HEK293 (cell line): Measurements from ENCODE around the gene C17orf67.

Experiments
- CTCF ChIP-seq: fragments of 450-650 bp; formaldehyde crosslinking; IDR thresholded peaks from 2 replicates; pipeline ENCODE4 v1.5.1; 2016; ENCODE audit warnings: missing biosample characterization, missing genetic modification characterization
- KLF10 ChIP-seq: fragments of 450-650 bp; IDR thresholded peaks from 2 replicates; pipeline ENCODE4 v1.5.1; 2018; ENCODE audit warnings: missing biosample characterization, mild to moderate bottlenecking, missing genetic modification characterization
- PATZ1 ChIP-seq: fragments of 450-650 bp; formaldehyde crosslinking; IDR thresholded peaks from 2 replicates; pipeline ENCODE4 v1.5.1; 2016; ENCODE audit warnings: missing biosample characterization, missing genetic modification characterization
- PBX3 ChIP-seq: sonication (generic); formaldehyde crosslinking; IDR thresholded peaks from 2 replicates; pipeline ENCODE4 v1.8.1; 2022; ENCODE audit warnings: mild to moderate bottlenecking, moderate library complexity, missing genetic modification reagents
- RBAK ChIP-seq: fragments of 450-650 bp; formaldehyde crosslinking; IDR thresholded peaks from 2 replicates; pipeline ENCODE4 v1.5.1; 2016; ENCODE audit warnings: missing biosample characterization, missing genetic modification characterization
- SETDB1 ChIP-seq: IDR thresholded peaks from one replicate; pipeline ENCODE4 v1.6.1; 2017; ENCODE audit warnings: mild to moderate bottlenecking, low read length, moderate library complexity, mixed read lengths; ENCODE audit not compliant: insufficient read length
- TCF7L2 ChIP-seq: IDR thresholded peaks from 2 replicates; pipeline ENCODE4 v1.6.1; 2011; ENCODE audit warnings: low read depth, mild to moderate bottlenecking, inconsistent platforms, low read length, moderate library complexity, borderline replicate concordance
- YY1 ChIP-seq: fragments of 450-650 bp; formaldehyde crosslinking; IDR thresholded peaks from 2 replicates; pipeline ENCODE4 v1.5.1; 2018; ENCODE audit warnings: missing biosample characterization, missing genetic modification characterization
- ZFP41 ChIP-seq: fragments of 450-650 bp; formaldehyde crosslinking; IDR thresholded peaks from 2 replicates; pipeline ENCODE4 v1.5.1; 2016; ENCODE audit warnings: missing biosample characterization, missing genetic modification characterization, borderline replicate concordance
- ZNF121 ChIP-seq: fragments of 450-650 bp; formaldehyde crosslinking; IDR thresholded peaks from 2 replicates; pipeline ENCODE4 v1.5.1; 2016; ENCODE audit warnings: missing biosample characterization, missing genetic modification characterization
- ZNF274 ChIP-seq, 2 experiments: fragments of 200-500 bp in 1 of 2; fragments of 450-650 bp in 1 of 2; sonication (Bioruptor generic) in 1 of 2; formaldehyde crosslinking in 1 of 2; IDR thresholded peaks; 2 replicates each; pipeline versions ENCODE4 v1.5.1 to v1.6.1; 2014 to 2016; ENCODE audit warnings: borderline replicate concordance in 1 of 2, inconsistent platforms in 1 of 2, low read length in 1 of 2, missing biosample characterization in 1 of 2, missing genetic modification characterization in 1 of 2
- ZNF354C ChIP-seq: fragments of 450-650 bp; formaldehyde crosslinking; IDR thresholded peaks from 2 replicates; pipeline ENCODE4 v1.5.1; 2016; ENCODE audit warnings: missing biosample characterization, missing genetic modification characterization, low read depth, borderline replicate concordance
- ZNF792 ChIP-seq: fragments of 450-650 bp; formaldehyde crosslinking; IDR thresholded peaks from 2 replicates; pipeline ENCODE4 v1.5.1; 2016; ENCODE audit warnings: missing biosample characterization, missing genetic modification characterization
- TF ChIP-seq, protein P1 (sequence below): fragments of 450-650 bp; formaldehyde crosslinking; IDR thresholded peaks from 2 replicates; pipeline ENCODE4 v1.5.1; 2016; ENCODE audit warnings: missing biosample characterization, missing genetic modification characterization, borderline replicate concordance

DNA sequence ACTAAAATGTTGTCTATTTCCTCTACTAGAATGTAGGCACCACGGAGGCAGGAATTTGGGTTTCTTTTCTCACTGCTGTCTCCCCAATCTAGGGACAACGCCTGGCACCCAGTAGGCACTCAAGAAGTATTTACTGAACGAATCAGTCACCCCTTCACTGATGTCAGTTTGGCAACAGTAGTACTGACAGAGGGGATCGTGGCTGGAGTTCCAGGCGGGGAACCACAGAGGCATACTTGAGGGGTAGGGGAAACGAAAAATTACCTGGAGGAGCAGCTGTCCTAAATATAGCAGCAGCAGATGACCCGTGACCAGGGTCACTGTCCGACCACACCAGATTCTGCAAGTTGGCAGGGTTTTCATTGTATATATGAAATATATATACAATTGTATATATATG is 46.9 kb upstream of the C17orf67 start:
- no peak for TF ChIP-seq ZNF354C (tag by site-specific recombination)
- no peak for TF ChIP-seq PBX3 (CRISPR knock-in tag)
- no peak for TF ChIP-seq KLF10 (tag by site-specific recombination)
- TF ChIP-seq PATZ1 (tag by site-specific recombination), result no peak
- TF ChIP-seq CTCF (tag by site-specific recombination), result no peak
- TF ChIP-seq YY1 (tag by site-specific recombination), result no peak
- no peak for TF ChIP-seq TCF7L2
- TF ChIP-seq, protein P1, sequence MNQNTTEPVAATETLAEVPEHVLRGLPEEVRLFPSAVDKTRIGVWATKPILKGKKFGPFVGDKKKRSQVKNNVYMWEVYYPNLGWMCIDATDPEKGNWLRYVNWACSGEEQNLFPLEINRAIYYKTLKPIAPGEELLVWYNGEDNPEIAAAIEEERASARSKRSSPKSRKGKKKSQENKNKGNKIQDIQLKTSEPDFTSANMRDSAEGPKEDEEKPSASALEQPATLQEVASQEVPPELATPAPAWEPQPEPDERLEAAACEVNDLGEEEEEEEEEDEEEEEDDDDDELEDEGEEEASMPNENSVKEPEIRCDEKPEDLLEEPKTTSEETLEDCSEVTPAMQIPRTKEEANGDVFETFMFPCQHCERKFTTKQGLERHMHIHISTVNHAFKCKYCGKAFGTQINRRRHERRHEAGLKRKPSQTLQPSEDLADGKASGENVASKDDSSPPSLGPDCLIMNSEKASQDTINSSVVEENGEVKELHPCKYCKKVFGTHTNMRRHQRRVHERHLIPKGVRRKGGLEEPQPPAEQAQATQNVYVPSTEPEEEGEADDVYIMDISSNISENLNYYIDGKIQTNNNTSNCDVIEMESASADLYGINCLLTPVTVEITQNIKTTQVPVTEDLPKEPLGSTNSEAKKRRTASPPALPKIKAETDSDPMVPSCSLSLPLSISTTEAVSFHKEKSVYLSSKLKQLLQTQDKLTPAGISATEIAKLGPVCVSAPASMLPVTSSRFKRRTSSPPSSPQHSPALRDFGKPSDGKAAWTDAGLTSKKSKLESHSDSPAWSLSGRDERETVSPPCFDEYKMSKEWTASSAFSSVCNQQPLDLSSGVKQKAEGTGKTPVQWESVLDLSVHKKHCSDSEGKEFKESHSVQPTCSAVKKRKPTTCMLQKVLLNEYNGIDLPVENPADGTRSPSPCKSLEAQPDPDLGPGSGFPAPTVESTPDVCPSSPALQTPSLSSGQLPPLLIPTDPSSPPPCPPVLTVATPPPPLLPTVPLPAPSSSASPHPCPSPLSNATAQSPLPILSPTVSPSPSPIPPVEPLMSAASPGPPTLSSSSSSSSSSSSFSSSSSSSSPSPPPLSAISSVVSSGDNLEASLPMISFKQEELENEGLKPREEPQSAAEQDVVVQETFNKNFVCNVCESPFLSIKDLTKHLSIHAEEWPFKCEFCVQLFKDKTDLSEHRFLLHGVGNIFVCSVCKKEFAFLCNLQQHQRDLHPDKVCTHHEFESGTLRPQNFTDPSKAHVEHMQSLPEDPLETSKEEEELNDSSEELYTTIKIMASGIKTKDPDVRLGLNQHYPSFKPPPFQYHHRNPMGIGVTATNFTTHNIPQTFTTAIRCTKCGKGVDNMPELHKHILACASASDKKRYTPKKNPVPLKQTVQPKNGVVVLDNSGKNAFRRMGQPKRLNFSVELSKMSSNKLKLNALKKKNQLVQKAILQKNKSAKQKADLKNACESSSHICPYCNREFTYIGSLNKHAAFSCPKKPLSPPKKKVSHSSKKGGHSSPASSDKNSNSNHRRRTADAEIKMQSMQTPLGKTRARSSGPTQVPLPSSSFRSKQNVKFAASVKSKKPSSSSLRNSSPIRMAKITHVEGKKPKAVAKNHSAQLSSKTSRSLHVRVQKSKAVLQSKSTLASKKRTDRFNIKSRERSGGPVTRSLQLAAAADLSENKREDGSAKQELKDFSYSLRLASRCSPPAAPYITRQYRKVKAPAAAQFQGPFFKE, result no peak
- TF ChIP-seq ZNF792, result no peak
- no peak for TF ChIP-seq ZNF121 (tag by site-specific recombination)
- TF ChIP-seq SETDB1, result no peak
- no peak for TF ChIP-seq ZNF274 (IDR thresholded peaks at IDR 0.05; ENCODE audit: low read length)
- TF ChIP-seq ZNF274 (tag by site-specific recombination; IDR thresholded peaks at IDR 0.05; ENCODE audit: borderline replicate concordance), result no peak
- TF ChIP-seq RBAK, result no peak
- no peak for TF ChIP-seq ZFP41 (tag by site-specific recombination)
